Sigmoid colon (tissue), 7 donors: ENCODE results near the gene DNAJC27. TPM values are rescaled to one million over a fixed set of nuclear protein-coding genes. Genes with fewer than 3 reads are reported as not detected.

Experiments used
- DNase-seq: peaks from one replicate; pipeline ENCODE4 v3.0.0-alpha.2; 2019
- H3K27ac ChIP-seq, 4 donors: fragments of 200-600 bp; sonication (generic); one replicate each; pipeline ENCODE4 v1.5.1; 2016 to 2019; ENCODE audit warnings: mild to moderate bottlenecking in 1 of 4
- H3K27me3 ChIP-seq, 3 donors: fragments of 200-600 bp; sonication (generic); one replicate each; pipeline ENCODE4 v1.5.1; 2019; ENCODE audit warnings: mild to moderate bottlenecking in 1 of 3
- H3K36me3 ChIP-seq, 4 donors: fragments of 200-600 bp; sonication (generic); one replicate each; pipeline ENCODE4 v1.5.1; 2016 to 2019
- H3K4me1 ChIP-seq, 4 donors: fragments of 200-600 bp; sonication (generic); one replicate each; pipeline ENCODE4 v1.5.1; 2017 to 2019
- H3K4me3 ChIP-seq, 4 donors: fragments of 200-600 bp; sonication (generic); one replicate each; pipeline ENCODE4 v1.5.1; 2017 to 2019; ENCODE audit warnings: mild to moderate bottlenecking in 2 of 4, moderate library complexity in 1 of 4
- H3K9me3 ChIP-seq, 4 donors: fragments of 200-600 bp in 3 of 4; sonication (generic) in 3 of 4; one replicate each; pipeline versions ENCODE4 v1.5.1 to v1.6.1; 2013 to 2019
- EP300 ChIP-seq, 4 donors: sonication (generic); formaldehyde crosslinking; IDR thresholded peaks; one replicate each; pipeline ENCODE4 v1.6.1; 2017; ENCODE audit warnings: antibody characterized with exemption in 4 of 4
- POLR2A ChIP-seq, 2 donors: fragments of 450-650 bp; IDR thresholded peaks; one replicate each; pipeline ENCODE4 v1.6.1; 2016; ENCODE audit warnings: antibody characterized with exemption in 2 of 2, mild to moderate bottlenecking in 2 of 2, moderate library complexity in 2 of 2
- POLR2AphosphoS5 ChIP-seq, 4 donors: sonication (generic); formaldehyde crosslinking; IDR thresholded peaks; one replicate each; pipeline ENCODE4 v1.6.1; 2017; ENCODE audit warnings: antibody characterized with exemption in 4 of 4
- WGBS, 2 donors: extraction: QIAGEN DNeasy Blood & Tissue Kit; methylation state at CpG; one replicate each; pipeline ENCODE4 v1.1.7; 2013; 5-methylcytosine and 5-hydroxymethylcytosine counted together
- intact Hi-C: fragments of 100-400 bp; cut with DNase I; formaldehyde crosslinking; loops from one replicate; pipeline ENCODE4 v1.15.1; 2023
- polyA plus RNA-seq, 3 donors: library from polyadenylated mRNA; stranded (reverse); fragments of 200-250 nt; gene quantifications; one replicate each; pipeline ENCODE4 v1.2.3, GENCODE V29; 2013
- small RNA-seq, 3 donors: library from RNA; depleted of rRNA; stranded (forward); fragments of <200 nt; gene quantifications; one replicate each; pipeline ENCODE3, GENCODE V24; 2016
- total RNA-seq, 4 donors: library from RNA; depleted of rRNA; stranded (reverse); fragments of >200 nt; gene quantifications; one replicate each; pipeline ENCODE4 v1.1.0, GENCODE V29; 2016
- TF ChIP-seq, protein P1 (sequence below), 4 experiments: fragments of 450-650 bp in 3 of 4; fragments of 200-600 bp in 1 of 4; IDR thresholded peaks; one replicate each; pipeline ENCODE4 v1.5.1; 2016 to 2019; ENCODE audit warnings: antibody characterized with exemption in 4 of 4, mild to moderate bottlenecking in 3 of 4, moderate library complexity in 2 of 4
- donor health status: healthy with polysubstance abuse.
- donor health status: Bipolar disorder and iron deficiency.
- donor health status: healthy.

Gene DNAJC27
- total and polyA plus RNA-seq, 7 donors, result 0.60 to 12.5 (median 6.3) TPM

DNA sequence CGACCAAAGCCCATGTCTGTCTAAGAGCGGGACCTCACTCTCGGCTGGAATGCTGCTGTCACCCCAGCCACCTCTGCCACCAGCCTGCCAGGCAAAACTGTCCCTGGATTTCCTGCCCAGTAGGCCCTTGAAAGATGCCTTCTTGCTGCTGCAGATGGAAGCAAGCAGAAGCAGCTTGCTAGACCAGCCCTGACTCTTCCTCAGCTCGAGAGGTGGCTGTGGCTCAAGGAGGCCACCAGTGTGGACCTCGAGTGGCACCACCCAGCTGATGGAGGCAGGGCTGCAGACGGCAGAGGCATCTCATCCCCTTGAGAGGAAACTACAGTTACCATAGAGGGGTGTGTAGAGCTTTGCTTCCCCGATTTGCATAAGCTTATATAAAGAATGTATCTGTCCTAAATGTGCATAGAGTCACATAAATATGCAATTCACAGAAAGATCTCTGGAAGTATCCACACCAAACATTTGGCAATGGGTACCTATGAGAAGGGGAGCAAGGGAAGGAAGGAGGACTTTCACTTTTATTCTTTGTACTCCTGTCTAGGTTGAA lies 72.3 kb downstream of the DNAJC27 start:
- TF ChIP-seq POLR2A (IDR thresholded peaks at IDR 0.05) (no peak), POLR2AphosphoS5 (IDR thresholded peaks at IDR 0.05) (no peak), EP300 (IDR thresholded peaks at IDR 0.05) (no peak)
- TF ChIP-seq, protein P1, sequence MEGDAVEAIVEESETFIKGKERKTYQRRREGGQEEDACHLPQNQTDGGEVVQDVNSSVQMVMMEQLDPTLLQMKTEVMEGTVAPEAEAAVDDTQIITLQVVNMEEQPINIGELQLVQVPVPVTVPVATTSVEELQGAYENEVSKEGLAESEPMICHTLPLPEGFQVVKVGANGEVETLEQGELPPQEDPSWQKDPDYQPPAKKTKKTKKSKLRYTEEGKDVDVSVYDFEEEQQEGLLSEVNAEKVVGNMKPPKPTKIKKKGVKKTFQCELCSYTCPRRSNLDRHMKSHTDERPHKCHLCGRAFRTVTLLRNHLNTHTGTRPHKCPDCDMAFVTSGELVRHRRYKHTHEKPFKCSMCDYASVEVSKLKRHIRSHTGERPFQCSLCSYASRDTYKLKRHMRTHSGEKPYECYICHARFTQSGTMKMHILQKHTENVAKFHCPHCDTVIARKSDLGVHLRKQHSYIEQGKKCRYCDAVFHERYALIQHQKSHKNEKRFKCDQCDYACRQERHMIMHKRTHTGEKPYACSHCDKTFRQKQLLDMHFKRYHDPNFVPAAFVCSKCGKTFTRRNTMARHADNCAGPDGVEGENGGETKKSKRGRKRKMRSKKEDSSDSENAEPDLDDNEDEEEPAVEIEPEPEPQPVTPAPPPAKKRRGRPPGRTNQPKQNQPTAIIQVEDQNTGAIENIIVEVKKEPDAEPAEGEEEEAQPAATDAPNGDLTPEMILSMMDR (IDR thresholded peaks at IDR 0.05), result no peak
- Histone ChIP-seq H3K27me3 (no peaks in the 10 kb centered on the region), H3K9me3 (peaks cover 0 to 4% (median 3%) of the 10 kb centered on the region in 4 donors), H3K4me1 (no peaks in the 10 kb centered on the region), H3K27ac (no peak overlapping the region), H3K36me3 (no peaks in the 10 kb centered on the region), H3K4me3 (no peak overlapping the region)
- 88 to 96% methylated on average over 7 of the region's 7 CpGs for WGBS, 2 donors
- no peak for DNase-seq
- intact Hi-C loops, result no loop called here

DNA sequence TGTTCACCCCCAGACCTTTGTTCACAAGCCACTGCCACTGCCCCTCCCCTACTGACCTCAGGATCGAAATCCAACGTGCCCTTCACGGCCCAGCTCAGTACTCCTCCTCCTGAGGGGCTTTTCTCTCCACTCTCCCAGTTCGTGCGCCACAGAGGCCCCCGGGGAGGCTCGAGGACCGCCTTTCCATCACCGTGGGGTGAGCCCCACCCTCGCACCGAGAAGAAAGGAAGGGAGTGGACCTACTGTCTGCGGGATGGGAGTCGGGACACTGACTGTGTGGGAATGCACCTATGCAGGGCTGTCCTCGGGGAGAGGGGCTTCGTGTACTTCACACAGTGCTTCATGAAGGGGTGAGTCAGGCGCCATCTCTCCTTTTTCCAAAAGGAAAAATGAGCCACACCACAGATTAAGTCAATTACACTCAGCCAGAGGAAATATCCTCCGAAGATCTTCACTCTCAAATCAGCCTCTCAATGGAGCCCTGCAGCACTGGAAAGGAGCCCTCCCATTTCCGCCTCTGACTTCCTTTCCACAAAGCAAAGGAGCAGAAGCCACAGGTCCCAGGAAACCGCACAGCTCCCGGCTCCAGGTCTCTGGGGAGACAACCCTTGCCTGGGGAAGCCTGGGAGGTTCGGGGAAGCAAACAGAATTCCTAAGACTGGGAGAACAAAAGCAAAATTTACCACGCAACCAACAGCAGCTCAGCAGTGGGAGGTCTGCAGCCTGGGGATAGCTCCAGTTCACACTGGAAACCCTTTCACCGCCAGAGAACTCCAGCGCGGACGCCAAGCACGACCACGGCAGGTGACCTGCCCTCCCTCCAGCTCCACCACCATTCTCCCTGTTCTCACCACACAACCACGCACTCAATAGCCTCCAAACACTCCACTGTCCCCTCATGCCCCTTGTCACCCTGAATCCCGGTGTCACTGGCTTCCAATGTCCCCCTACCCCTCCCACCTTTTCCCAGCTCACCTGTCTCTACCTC lies 73.3 kb downstream of the DNAJC27 start:
- intact Hi-C loops, result no loop called here
- Histone ChIP-seq H3K9me3 (peaks cover 0 to 4% (median 3%) of the 10 kb centered on the region in 4 donors), H3K27ac (no peak overlapping the region), H3K36me3 (no peaks in the 10 kb centered on the region), H3K4me3 (no peak overlapping the region), H3K4me1 (no peaks in the 10 kb centered on the region), H3K27me3 (no peaks in the 10 kb centered on the region)
- 88 to 97% methylated on average over 30 of the region's 30 CpGs for WGBS, 2 donors
- no peak for DNase-seq
- no peak for TF ChIP-seq POLR2AphosphoS5 (IDR thresholded peaks at IDR 0.05)

DNA sequence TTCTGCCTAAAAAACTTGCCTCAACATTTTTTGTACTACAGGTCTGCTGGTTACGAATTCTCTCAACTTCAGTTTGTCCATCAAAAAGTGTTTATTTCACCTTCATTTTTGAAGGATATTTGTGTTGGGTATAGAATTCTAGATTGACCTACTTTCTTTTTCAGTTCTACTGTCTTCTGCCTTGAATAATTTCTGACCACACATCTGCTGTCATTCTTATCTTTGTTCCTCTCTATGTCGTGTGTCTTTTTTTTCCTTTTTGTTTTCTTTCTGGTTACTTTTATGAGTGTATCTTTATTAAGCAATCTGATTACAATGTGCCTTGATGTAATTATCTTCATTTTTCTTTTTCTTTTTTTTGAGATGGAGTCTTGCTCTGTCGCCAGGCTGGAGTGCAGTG lies 77.0 kb downstream of the DNAJC27 start:
- no peaks in the 10 kb centered on the region for H3K27me3 ChIP-seq
- H3K4me1 ChIP-seq, result no peaks in the 10 kb centered on the region
- H3K36me3 ChIP-seq, result no peaks in the 10 kb centered on the region
- no peak for DNase-seq
- intact Hi-C loops, result no loop called here
- H3K9me3 ChIP-seq, result peaks cover 0 to 4% (median 3%) of the 10 kb centered on the region in 4 donors
- no peak overlapping the region for H3K4me3 ChIP-seq
- H3K27ac ChIP-seq, result no peak overlapping the region
- TF ChIP-seq EP300 (IDR thresholded peaks at IDR 0.05) (no peak), POLR2AphosphoS5 (IDR thresholded peaks at IDR 0.05) (no peak), POLR2A (IDR thresholded peaks at IDR 0.05) (no peak)
- TF ChIP-seq, protein P1 (IDR thresholded peaks at IDR 0.05), result no peak
- WGBS, 2 donors, result 61 to 92% methylated on average over 3 of the region's 3 CpGs

DNA sequence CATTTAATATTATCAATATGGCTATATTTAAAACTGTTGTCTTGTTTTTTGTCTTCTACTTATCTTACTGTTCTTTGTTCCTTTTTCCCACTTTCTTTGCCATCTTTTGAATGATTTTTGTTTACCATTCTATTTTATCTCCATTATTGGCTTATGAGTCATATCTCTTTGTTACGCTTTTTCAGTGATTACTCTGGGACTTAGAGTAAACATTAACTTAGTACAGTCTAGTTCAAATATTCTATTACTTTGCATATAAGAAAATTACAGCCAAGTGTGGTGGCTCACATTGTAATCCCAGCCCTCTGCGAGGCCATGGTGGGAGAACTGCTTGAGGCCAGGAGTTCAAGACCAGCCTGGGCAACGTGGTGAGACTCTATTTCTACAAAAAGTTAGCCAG lies 77.8 kb downstream of the DNAJC27 start:
- intact Hi-C loops, result no loop called here
- Histone ChIP-seq H3K9me3 (peaks cover 0 to 4% (median 3%) of the 10 kb centered on the region in 4 donors), H3K4me1 (no peaks in the 10 kb centered on the region), H3K36me3 (no peaks in the 10 kb centered on the region), H3K27ac (no peak overlapping the region), H3K4me3 (no peak overlapping the region), H3K27me3 (no peaks in the 10 kb centered on the region)
- WGBS, 2 donors, result 46 to 60% methylated on average over 3 of the region's 3 CpGs
- DNase-seq, result no peak
- TF ChIP-seq POLR2AphosphoS5 (IDR thresholded peaks at IDR 0.05), result no peak
- TF ChIP-seq EP300 (IDR thresholded peaks at IDR 0.05), result no peak
- no peak for TF ChIP-seq POLR2A (IDR thresholded peaks at IDR 0.05)
- TF ChIP-seq, protein P1 (IDR thresholded peaks at IDR 0.05), result no peak

Small RNAs within 50 kb of the gene (small RNA-seq; reads per million reads assigned to genes)
- gene AC013267.1 (0 reads per million in 3 donors), gene RF00016 (0 reads per million in 3 donors), gene RF00019 (0 reads per million in 3 donors)

Other genes with a start within 250 kb of the DNAJC27 start
- gene PTRHD1, start 178.6 kb downstream of the DNAJC27 start, total RNA-seq, result 10 to 100 TPM; 10.5 to 36.0 (median 14.2) TPM
- gene PTRHD1, start 178.6 kb downstream of the DNAJC27 start, polyA plus RNA-seq, result 10 to 100 TPM; 35.5 to 56.4 (median 55.3) TPM
- 1 to 10 TPM in 2 of 4 donors, under 1 TPM in 2; 0.49 to 5.7 (median 1.7) TPM for gene CENPO, start 178.5 kb downstream of the DNAJC27 start, total RNA-seq
- gene CENPO, start 178.5 kb downstream of the DNAJC27 start, polyA plus RNA-seq, result 10 to 100 TPM in 1 of 3 donors, 1 to 10 TPM in 2; 4.9 to 10.4 (median 6.0) TPM
- gene ADCY3, start 51.7 kb downstream of the DNAJC27 start, total RNA-seq, result 10 to 100 TPM; 17.5 to 43.8 (median 22.5) TPM
- gene ADCY3, start 51.7 kb downstream of the DNAJC27 start, polyA plus RNA-seq, result 10 to 100 TPM in 1 of 3 donors, 1 to 10 TPM in 2; 3.5 to 38.9 (median 4.8) TPM
- gene EFR3B, start 70.1 kb upstream of the DNAJC27 start, total RNA-seq, result 1 to 10 TPM in 3 of 4 donors, under 1 TPM in 1; 0.49 to 1.9 (median 1.6) TPM
- gene EFR3B, start 70.1 kb upstream of the DNAJC27 start, polyA plus RNA-seq, result under 1 TPM; under 0.01 to 0.50 (median 0.23) TPM
- 10 to 100 TPM; 18.1 to 34.2 (median 20.4) TPM for gene POMC, start 196.6 kb upstream of the DNAJC27 start, total RNA-seq
- gene POMC, start 196.6 kb upstream of the DNAJC27 start, polyA plus RNA-seq, result 1 to 10 TPM in 2 of 3 donors, under 1 TPM in 1; 0.69 to 3.1 (median 3.0) TPM